Neural cell (in vitro differentiated cells): Measurements from ENCODE around the gene PAFAH2.

Experiments used
- CTCF ChIP-seq: fragments of 450-650 bp; IDR thresholded peaks from 2 replicates; pipeline ENCODE4 v1.5.1; 2014; ENCODE audit warnings: antibody characterized with exemption, mild to moderate bottlenecking, moderate library complexity; ENCODE audit not compliant: poor library complexity, severe bottlenecking
- EP300 ChIP-seq: fragments of 450-650 bp; conservative IDR thresholded peaks from 2 replicates; pipeline ENCODE4 v1.6.1; 2014; ENCODE audit warnings: antibody characterized with exemption, mild to moderate bottlenecking, moderate library complexity; ENCODE audit not compliant: poor library complexity, severe bottlenecking
- EZH2 ChIP-seq: fragments of 200-600, 300-800 bp; shearing (Covaris generic), sonication (generic); IDR thresholded peaks from 2 replicates; pipeline ENCODE4 v1.6.1; 2014; ENCODE audit warnings: antibody characterized with exemption, low read length, borderline replicate concordance, mild to moderate bottlenecking; ENCODE audit not compliant: insufficient read depth, poor library complexity, severe bottlenecking
- MXI1 ChIP-seq: fragments of 450-650 bp; conservative IDR thresholded peaks from 2 replicates; pipeline ENCODE4 v1.6.1; 2014; ENCODE audit warnings: antibody characterized with exemption, mild to moderate bottlenecking; ENCODE audit not compliant: poor library complexity, severe bottlenecking
- POLR2AphosphoS5 ChIP-seq: IDR thresholded peaks from 2 replicates; pipeline ENCODE4 v1.6.1; 2012
- RAD21 ChIP-seq: fragments of 450-650 bp; conservative IDR thresholded peaks from 2 replicates; pipeline ENCODE4 v1.6.1; 2014; ENCODE audit warnings: antibody characterized with exemption, mild to moderate bottlenecking, moderate library complexity
- TAF1 ChIP-seq: IDR thresholded peaks from 2 replicates; pipeline ENCODE4 v1.6.1; 2012; ENCODE audit warnings: low read depth
- TF ChIP-seq, protein P1 (sequence below): IDR thresholded peaks from 2 replicates; pipeline ENCODE4 v1.6.1; 2012; ENCODE audit warnings: borderline replicate concordance

- no peak for TF ChIP-seq CTCF
- no peak for TF ChIP-seq POLR2AphosphoS5
- no peak for TF ChIP-seq TAF1
- no peak for TF ChIP-seq MXI1
- TF ChIP-seq, protein P1, sequence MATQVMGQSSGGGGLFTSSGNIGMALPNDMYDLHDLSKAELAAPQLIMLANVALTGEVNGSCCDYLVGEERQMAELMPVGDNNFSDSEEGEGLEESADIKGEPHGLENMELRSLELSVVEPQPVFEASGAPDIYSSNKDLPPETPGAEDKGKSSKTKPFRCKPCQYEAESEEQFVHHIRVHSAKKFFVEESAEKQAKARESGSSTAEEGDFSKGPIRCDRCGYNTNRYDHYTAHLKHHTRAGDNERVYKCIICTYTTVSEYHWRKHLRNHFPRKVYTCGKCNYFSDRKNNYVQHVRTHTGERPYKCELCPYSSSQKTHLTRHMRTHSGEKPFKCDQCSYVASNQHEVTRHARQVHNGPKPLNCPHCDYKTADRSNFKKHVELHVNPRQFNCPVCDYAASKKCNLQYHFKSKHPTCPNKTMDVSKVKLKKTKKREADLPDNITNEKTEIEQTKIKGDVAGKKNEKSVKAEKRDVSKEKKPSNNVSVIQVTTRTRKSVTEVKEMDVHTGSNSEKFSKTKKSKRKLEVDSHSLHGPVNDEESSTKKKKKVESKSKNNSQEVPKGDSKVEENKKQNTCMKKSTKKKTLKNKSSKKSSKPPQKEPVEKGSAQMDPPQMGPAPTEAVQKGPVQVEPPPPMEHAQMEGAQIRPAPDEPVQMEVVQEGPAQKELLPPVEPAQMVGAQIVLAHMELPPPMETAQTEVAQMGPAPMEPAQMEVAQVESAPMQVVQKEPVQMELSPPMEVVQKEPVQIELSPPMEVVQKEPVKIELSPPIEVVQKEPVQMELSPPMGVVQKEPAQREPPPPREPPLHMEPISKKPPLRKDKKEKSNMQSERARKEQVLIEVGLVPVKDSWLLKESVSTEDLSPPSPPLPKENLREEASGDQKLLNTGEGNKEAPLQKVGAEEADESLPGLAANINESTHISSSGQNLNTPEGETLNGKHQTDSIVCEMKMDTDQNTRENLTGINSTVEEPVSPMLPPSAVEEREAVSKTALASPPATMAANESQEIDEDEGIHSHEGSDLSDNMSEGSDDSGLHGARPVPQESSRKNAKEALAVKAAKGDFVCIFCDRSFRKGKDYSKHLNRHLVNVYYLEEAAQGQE, result no peak
- TF ChIP-seq RAD21, result no peak
- TF ChIP-seq EZH2, result no peak
- TF ChIP-seq EP300, result no peak
These were observed 84.7 kb downstream of the PAFAH2 start for GRCh38 chr1:25913206-25913605.
